ENCODE data around the gene FBF1.
"Not testable (repeated sequence)": the region's sequence is repeated elsewhere in the genome, so short reads cannot be mapped to it uniquely, and the experiment has no call there.

Gene FBF1

GRCh38 chr17:75873587-75874322 lies 67.1 kb downstream of the FBF1 start:
- no peak for DNase-seq

- no peak for DNase-seq
Measured at GRCh38 chr17:75872434-75873351, 68.1 kb downstream of the FBF1 start.

- DNase-seq = not testable (repeated sequence)
Measured at GRCh38 chr17:75870228-75870627, 70.6 kb downstream of the FBF1 start.

GRCh38 chr17:75869282-75870141 lies 71.3 kb downstream of the FBF1 start:
- no peak for DNase-seq

- DNase-seq = not testable (repeated sequence)
Measured at GRCh38 chr17:75868730-75869281, 72.0 kb downstream of the FBF1 start.

DNA sequence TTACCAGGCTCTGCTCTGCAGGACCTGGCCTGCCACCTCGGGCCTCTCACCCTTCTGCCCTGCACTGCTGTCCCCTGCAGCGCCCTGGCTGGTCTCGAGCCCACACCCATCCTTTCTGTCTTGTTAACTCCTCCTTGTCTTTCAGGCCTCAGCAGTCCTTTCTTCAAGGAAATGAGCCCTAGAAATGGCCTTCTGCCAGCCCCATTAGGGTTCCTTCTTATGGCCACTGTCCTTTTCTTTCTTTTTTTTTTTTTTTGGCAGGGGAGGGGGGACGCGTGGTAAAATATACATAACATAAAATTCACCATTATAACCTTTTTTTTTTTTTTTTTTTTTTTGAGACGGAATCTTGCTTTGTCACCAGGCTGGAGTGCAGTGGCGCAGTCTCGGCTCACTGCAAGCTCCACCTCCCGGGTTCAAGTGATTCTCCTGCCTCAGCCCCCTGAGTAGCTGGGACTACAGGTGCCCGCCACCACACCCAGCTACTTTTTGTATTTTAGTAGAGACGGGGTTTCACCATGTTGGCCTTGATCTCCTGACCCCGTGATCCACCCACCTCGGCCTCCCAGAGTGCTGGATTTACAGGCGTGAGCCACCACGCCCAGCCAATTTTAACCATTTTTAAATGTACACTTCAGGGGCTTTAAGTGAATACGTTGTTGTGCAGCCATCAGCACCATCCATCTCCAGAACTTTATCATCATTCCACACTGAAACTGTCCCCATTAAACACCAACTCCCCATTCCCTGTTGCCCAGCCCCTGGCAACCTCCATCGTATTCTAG lies 75.2 kb downstream of the FBF1 start:
- not testable (repeated sequence) for DNase-seq

GRCh38 chr17:75864887-75865286 lies 76.0 kb downstream of the FBF1 start:
- DNase-seq = not testable (repeated sequence)

DNA sequence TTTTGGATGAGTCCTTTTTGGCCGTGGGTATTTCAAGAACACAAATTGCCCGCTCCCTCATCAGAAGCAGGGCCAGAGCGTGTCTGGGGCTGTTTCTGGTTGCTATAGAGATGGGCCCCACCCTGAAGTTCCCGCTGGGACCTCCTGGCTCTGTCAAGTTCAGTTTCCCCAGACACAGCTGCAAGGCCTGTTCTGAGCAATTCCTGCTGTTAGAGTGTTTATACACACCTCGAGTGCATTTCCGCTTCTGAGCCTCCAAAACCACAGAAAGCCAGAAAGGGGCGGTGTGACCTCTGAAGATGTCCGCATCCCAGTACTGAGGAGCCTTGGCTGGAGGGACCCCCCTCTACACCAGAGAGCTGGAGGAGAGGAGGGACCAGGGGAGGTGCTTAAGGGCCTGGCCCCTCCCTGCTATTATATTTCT lies 76.4 kb downstream of the FBF1 start:
- no peak for DNase-seq

DNA sequence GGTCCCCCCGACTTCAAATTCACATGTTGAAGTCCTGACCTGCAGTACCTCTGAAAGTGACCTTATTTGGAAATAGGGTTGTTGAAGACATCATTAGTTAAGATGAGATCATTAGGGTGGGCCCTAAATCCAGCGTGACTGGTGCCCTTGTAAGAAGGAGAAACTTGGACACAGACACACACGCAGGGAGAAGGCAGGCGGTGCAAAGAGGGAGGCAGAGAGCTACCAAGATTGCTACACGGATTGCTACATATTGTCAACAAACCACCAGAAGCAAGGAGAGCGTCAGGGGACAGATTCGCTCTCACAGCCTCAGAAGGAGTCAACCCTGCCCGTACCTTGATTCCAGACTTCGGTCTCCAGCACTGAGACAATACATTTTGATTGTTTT lies 78.9 kb downstream of the FBF1 start:
- DNase-seq = no peak
